H7 (cell line): ENCODE data around the gene SLX4. TPM values are rescaled to one million over a fixed set of nuclear protein-coding genes. Genes with fewer than 3 reads are reported as not detected.

Source experiments
- DNase-seq: peaks from one replicate; pipeline ENCODE4 v3.0.0; 2012
- H3K27me3 ChIP-seq: 2 replicates; pipeline ENCODE4 v1.6.0; 2011; ENCODE audit warnings: mild to moderate bottlenecking, low read length; ENCODE audit not compliant: control insufficient read depth, insufficient read depth
- H3K36me3 ChIP-seq: replicated peaks from 2 replicates; pipeline ENCODE4 v1.5.1; 2011; ENCODE audit warnings: low read length; ENCODE audit not compliant: control insufficient read depth, insufficient read depth
- H3K4me3 ChIP-seq: 2 replicates; pipeline ENCODE4 v1.5.1; 2011; ENCODE audit warnings: low read depth, mild to moderate bottlenecking, control low read depth, low read length, moderate library complexity; ENCODE audit not compliant: insufficient read depth
- total RNA-seq: library from RNA; depleted of rRNA; stranded (reverse); fragments of >200 nt; shearing (Covaris generic); gene quantifications from 2 replicates; pipeline ENCODE4 v1.2.3, GENCODE V29; 2014

SLX4 gene
- total RNA-seq, 1 experiment from 2014 or later: 8.4 TPM

DNA sequence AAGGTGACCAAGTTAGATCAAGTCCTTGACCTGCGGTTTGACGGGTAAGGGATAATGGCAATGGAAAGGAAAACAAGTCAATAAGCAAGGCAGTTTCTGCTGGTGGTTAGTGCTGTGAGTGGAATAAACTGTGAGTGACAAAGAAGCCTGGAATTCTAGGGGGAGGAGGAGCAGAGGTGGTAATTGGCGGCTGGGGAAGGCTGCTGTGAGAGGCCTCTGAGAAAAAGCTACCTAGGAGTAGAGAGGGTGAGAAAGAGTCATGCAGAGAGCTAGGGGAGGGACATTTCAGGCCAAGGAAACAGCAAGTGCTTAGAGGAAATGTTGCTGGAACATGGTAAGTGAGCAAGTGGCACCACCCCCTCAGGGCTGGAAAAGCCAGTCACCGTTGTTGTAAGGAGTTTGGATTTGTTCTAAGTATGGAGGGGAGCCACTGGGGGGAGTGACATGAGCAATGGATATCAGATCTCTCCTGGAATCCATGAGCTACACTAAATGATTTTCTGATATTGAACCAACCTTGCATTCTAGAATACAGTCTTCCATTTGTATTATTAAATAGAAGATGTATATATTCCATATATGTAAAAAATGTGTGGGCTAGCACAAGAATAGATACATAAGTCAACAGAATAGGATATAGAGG lies 40.9 kb downstream of the SLX4 start:
- DNase-seq: peak; percentile 53
- no peaks in the 10 kb centered on the region for H3K27me3 ChIP-seq
- H3K36me3 ChIP-seq: no peaks in the 10 kb centered on the region
- H3K4me3 ChIP-seq: no peak overlapping the region

- Histone ChIP-seq H3K27me3 (no peaks in the 10 kb centered on the region), H3K36me3 (no peaks in the 10 kb centered on the region), H3K4me3 (no peak overlapping the region)
- DNase-seq: no peak
Observed at GRCh38 chr16:3569851-3570250, 41.6 kb downstream of the SLX4 start.

DNA sequence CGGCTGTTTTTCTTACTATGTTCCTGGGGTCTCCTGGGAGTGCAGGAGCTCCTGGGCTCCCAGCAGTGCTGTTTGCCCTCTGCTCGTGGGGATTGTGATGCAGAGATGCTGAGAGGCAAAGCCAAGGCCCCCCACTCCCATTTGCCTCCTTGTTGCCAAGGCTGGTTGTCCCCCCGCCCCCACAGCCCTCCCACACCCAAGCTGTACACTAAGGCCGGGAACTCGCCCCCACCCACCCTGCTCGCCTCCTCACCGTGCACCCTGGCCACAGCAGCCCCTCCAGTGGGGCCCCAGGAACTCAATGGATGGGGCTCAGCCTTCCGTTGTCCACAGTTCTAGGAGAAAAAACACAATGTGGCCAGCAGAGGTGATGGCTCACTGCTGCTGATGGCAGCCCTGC lies 44.4 kb downstream of the SLX4 start:
- Histone ChIP-seq H3K36me3 (no peaks in the 10 kb centered on the region), H3K4me3 (no peak overlapping the region), H3K27me3 (no peaks in the 10 kb centered on the region)
- peak; percentile 78 for DNase-seq

DNA sequence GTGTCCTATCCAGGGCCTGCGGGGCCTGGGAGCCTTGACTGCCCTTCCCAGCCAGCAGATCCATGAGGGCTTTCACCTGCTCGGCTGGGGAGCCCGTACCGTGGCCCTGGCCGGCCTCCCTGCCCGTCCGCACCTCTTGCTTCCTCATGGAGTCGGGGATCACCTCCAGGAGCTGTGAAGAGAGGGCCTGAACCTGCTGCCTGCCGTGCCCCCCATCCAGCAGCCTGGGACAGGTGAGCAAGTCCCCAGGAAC lies 46.6 kb downstream of the SLX4 start:
- H3K27me3 ChIP-seq: no peaks in the 10 kb centered on the region
- no peak overlapping the region for H3K4me3 ChIP-seq
- no peak for DNase-seq
- no peaks in the 10 kb centered on the region for H3K36me3 ChIP-seq

DNA sequence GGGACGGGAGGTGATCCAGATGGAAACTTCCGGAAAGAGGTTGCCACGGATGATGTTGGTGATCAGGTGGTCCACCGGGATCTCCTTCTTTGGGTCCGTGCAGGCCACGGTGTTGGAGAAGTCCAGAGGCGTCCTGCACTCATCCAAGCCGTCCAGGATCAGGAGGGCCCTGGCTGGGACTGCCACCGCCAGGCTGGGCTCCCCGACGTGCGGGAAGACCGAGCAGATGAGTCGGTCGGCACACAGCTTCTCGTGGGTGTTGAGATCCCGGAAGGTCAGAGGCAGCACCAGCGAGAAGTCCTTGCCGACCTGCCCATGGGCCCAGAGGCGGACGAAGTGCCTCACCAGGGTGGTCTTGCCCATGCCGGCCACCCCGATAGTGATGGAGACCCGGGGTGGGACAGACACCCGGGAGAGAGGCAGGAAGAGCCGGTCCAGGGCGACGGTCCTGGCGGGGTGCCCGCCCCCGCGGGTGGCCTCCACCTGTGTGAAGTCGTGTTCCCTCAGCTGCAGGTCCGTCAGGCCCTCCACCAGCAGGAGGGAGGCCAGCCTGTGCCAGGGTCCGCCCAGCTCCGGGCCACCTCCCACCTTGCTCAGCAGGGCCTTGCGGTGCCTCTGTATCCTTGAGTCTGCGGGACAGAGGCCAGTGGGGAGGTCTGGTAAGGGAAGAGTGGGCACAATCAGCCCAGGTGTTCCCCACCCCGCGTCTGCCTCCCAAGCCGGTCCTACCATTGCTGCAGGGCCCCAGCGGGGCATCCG lies 47.1 kb downstream of the SLX4 start:
- no peaks in the 10 kb centered on the region for H3K27me3 ChIP-seq
- H3K36me3 ChIP-seq: no peaks in the 10 kb centered on the region
- peak; percentile 60 for DNase-seq
- H3K4me3 ChIP-seq: no peak overlapping the region

GRCh38 chr16:3562914-3563480 lies 48.4 kb downstream of the SLX4 start:
- DNase-seq: no peak
- Histone ChIP-seq H3K4me3 (no peak overlapping the region), H3K36me3 (no peaks in the 10 kb centered on the region), H3K27me3 (no peaks in the 10 kb centered on the region)

DNA sequence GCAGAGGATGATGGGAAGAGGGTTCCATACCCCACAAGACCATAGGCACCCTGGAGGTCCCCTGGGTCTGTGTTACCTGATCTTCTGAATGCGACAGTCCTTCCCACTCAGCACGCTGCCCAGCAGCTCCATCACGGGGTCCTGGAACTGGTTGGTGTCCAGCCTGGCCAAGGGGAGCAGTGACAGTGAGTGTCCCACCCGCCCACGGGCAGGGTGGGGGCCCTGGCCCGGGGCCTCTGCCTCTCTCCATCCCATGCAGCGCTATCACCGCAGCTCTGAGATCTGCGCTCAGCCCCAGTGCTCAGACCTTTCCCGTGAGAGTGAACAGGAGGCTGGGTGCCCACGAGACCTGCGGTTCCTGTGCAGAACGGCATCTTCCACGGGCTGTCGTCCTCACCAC lies 49.8 kb downstream of the SLX4 start:
- H3K36me3 ChIP-seq: no peaks in the 10 kb centered on the region

DNA sequence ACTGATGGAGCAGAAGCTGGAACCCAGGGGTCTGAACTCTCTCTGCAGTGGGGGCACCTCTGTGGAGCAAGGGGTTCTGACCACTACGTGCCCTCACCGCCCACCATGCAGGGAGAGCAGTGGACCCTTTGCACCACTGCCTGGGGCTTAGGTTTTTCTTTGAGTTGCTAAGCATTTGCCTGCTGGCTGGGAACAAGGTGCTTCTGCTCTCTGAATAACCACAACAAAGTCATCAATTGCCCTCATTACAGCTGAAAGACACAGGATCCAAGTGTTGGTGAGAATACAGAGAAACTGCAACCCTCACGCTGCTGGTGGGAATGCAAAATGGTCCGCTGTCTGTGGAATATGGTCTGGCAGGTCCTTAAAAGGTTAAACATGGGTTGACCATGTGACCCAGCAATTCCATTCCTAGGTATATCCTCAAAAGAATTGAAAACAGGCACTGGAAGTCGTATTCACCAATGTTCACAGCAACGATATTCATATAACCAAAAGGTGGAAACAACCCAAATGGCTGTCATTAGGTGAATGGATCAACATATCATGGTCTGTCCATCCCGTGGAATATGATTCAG lies 57.0 kb downstream of the SLX4 start:
- no peak for DNase-seq

More for the DNA sequence above, 49.8 kb downstream of the SLX4 start:
- H3K4me3 ChIP-seq: no peak overlapping the region
- H3K27me3 ChIP-seq: no peaks in the 10 kb centered on the region
- no peak for DNase-seq

GRCh38 chr16:3553138-3553923 lies 58.1 kb downstream of the SLX4 start:
- peak; percentile 80 for DNase-seq
- no peak overlapping the region for H3K4me3 ChIP-seq
- H3K36me3 ChIP-seq: no peaks in the 10 kb centered on the region
- H3K27me3 ChIP-seq: peaks cover 13% of the 10 kb centered on the region; the same call in 1 of the 2 replicates

More for the DNA sequence above, 57.0 kb downstream of the SLX4 start:
- H3K4me3 ChIP-seq: no peak overlapping the region
- H3K27me3 ChIP-seq: peaks cover 13% of the 10 kb centered on the region; the same call in 1 of the 2 replicates
- H3K36me3 ChIP-seq: no peaks in the 10 kb centered on the region

- Histone ChIP-seq H3K4me3 (no peak overlapping the region), H3K27me3 (peaks cover 13% of the 10 kb centered on the region; the same call in 1 of the 2 replicates), H3K36me3 (no peaks in the 10 kb centered on the region)
- DNase-seq: no peak
Observed at GRCh38 chr16:3550851-3551847, 60.3 kb downstream of the SLX4 start.

DNA sequence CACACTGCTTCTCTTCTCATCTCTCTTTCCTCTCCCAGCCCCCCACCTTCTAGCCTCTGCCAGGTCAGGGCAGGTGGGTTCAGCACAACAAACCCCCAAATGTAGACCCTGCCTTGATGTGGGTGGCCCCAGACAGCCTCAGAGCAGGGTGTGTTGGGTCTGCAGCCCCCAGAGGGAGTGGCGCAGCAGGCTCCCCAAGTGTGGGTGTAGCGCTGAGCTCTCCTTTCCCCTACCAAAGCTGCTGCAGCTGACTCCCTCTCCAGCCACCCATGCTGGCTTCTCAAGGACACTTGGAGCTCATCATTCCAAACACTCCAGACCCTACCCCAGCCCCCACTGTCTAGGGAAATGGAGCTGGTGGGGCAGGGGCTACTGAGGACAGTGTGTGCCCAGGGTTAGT lies 61.5 kb downstream of the SLX4 start:
- no peak for DNase-seq
- peaks cover 11% of the 10 kb centered on the region; the same call in 1 of the 2 replicates for H3K27me3 ChIP-seq
- no peaks in the 10 kb centered on the region for H3K36me3 ChIP-seq
- H3K4me3 ChIP-seq: no peak overlapping the region

- H3K27me3 ChIP-seq: peaks cover 5% of the 10 kb centered on the region; the same call in 1 of the 2 replicates
- DNase-seq: no peak
- H3K36me3 ChIP-seq: no peaks in the 10 kb centered on the region
- no peak overlapping the region for H3K4me3 ChIP-seq
Observed at GRCh38 chr16:3548859-3549258, 62.5 kb downstream of the SLX4 start.

- H3K4me3 ChIP-seq: no peak overlapping the region
Observed at GRCh38 chr16:3548445-3548844, 63.0 kb downstream of the SLX4 start.

More at GRCh38 chr16:3548445-3548844, 63.0 kb downstream of the SLX4 start:
- H3K27me3 ChIP-seq: peaks cover 5% of the 10 kb centered on the region; the same call in 1 of the 2 replicates
- DNase-seq: no peak
- H3K36me3 ChIP-seq: no peaks in the 10 kb centered on the region
